SK-N-SH treated with all-trans-retinoic acid at 6 μM for 48 hours (cell line): ENCODE measurements around the gene PCDH9.
"Not testable (repeated sequence)": the region's sequence is repeated elsewhere in the genome, so short reads cannot be mapped to it uniquely, and the experiment has no call there.

Experiments used
- BACH2 ChIP-seq: fragments of 250-450 bp; sonication (Bioruptor Pico); IDR thresholded peaks from 2 replicates; pipeline ENCODE4 v1.9.0; 2021; ENCODE audit warnings: mild to moderate bottlenecking, borderline replicate concordance
- CREB5 ChIP-seq: fragments of 250-450 bp; sonication (Bioruptor Pico); IDR thresholded peaks from 2 replicates; pipeline ENCODE4 v1.5.1; 2020; ENCODE audit warnings: low read depth, mild to moderate bottlenecking, moderate library complexity
- CSDC2 ChIP-seq: fragments of 250-450 bp; sonication (Bioruptor Pico); IDR thresholded peaks from 2 replicates; pipeline ENCODE4 v1.5.0; 2020; ENCODE audit warnings: mild to moderate bottlenecking, moderate library complexity
- CSRNP3 ChIP-seq: fragments of 250-450 bp; sonication (Bioruptor Pico); IDR thresholded peaks from 2 replicates; pipeline ENCODE4 v1.5.1; 2021; ENCODE audit warnings: mild to moderate bottlenecking, moderate library complexity
- OSR1 ChIP-seq: fragments of 250-450 bp; sonication (Bioruptor Pico); IDR thresholded peaks from 2 replicates; pipeline ENCODE4 v1.8.0; 2022; ENCODE audit warnings: moderate library complexity, mild to moderate bottlenecking, inconsistent platforms
- PATZ1 ChIP-seq: fragments of 250-450 bp; sonication (Bioruptor Pico); IDR thresholded peaks from 2 replicates; pipeline ENCODE4 v1.8.0; 2020; ENCODE audit warnings: mild to moderate bottlenecking, moderate library complexity, borderline replicate concordance
- PPARA ChIP-seq: fragments of 250-450 bp; sonication (Bioruptor Pico); IDR thresholded peaks from 2 replicates; pipeline ENCODE4 v1.5.0; 2020; ENCODE audit warnings: mild to moderate bottlenecking, borderline replicate concordance
- TOX ChIP-seq: fragments of 250-450 bp; sonication (Bioruptor Pico); IDR thresholded peaks from 2 replicates; pipeline ENCODE4 v1.8.0; 2021; ENCODE audit warnings: mild to moderate bottlenecking, moderate library complexity, borderline replicate concordance
- TSHZ2 ChIP-seq: fragments of 250-450 bp; sonication (Bioruptor Pico); IDR thresholded peaks from 2 replicates; pipeline ENCODE4 v1.5.0; 2020; ENCODE audit warnings: mild to moderate bottlenecking, moderate library complexity
- ZFP3 ChIP-seq: fragments of 250-450 bp; sonication (Bioruptor Pico); IDR thresholded peaks from 2 replicates; pipeline ENCODE4 v1.5.0; 2020; ENCODE audit warnings: mild to moderate bottlenecking, moderate library complexity
- ZFP30 ChIP-seq: fragments of 450-650 bp; formaldehyde crosslinking; IDR thresholded peaks from 2 replicates; pipeline ENCODE4 v1.5.0; 2022; ENCODE audit warnings: mild to moderate bottlenecking, moderate library complexity
- ZNF8 ChIP-seq: fragments of 450-650 bp; formaldehyde crosslinking; IDR thresholded peaks from 2 replicates; pipeline ENCODE4 v1.5.0; 2020; ENCODE audit warnings: mild to moderate bottlenecking, moderate library complexity

- TF ChIP-seq ZFP30 (CRISPR knock-in tag); PATZ1; CREB5 (CRISPR knock-in tag); CSRNP3; TOX (CRISPR knock-in tag); ZFP3 (CRISPR knock-in tag); BACH2 (CRISPR knock-in tag); CSDC2 (CRISPR knock-in tag); PPARA (CRISPR knock-in tag); TSHZ2 (CRISPR knock-in tag); ZNF8 (CRISPR knock-in tag); OSR1 (CRISPR knock-in tag): not testable (repeated sequence)
These were observed 133.2 kb downstream of the PCDH9 start for GRCh38 chr13:67096893-67097292.
